Fibroblast of upper back skin (primary cell): ENCODE results near the gene ATAD2B.
A peak's percentile ranks its signal among the peaks of the same experiment; 100 is the strongest.

Experiments used
- DNase-seq: peaks from one replicate; pipeline ENCODE4 v3.0.0-alpha.2; 2013

The ATAD2B gene

DNA sequence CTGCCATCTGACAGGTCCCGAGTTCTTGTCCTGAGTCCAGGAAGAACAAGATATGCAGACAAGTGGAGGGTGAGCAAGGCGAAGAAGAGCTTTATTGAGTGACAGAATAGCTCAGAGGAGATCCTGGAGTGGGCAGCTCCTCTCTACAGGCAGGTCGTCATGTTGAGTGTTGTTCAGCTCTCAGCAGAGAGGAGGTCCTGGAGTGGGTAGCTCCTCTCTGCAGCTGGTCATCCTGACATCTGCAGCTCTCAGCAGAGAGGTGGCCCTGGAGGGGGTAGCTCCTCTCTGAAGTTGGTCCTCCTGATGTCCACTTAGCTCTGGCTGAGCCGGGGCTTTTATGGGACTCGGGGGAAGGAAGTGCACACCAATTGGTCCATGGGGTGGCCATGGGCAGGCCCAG lies 90.4 kb downstream of the ATAD2B start:
- DNase-seq = no peak

DNA sequence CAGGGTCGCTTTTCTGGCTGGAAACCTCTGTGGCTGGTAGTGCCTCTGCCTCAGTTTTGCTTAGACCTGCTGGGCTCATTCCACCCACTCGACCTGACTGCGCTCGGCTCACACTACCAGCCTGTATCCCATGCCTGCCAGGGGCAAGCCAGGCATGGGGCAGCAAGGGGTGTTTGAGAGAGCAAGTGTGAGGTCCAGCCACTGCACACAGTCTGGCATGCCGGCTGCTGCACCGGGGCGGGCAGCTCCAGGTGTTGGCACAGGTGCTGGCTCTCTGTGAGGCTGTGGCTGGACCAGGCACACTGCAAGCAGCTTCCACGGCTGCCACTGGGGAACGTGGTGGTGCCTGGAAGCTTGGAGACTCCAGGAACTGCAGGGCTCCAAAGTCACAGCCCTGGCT lies 90.9 kb downstream of the ATAD2B start:
- DNase-seq = no peak

DNA sequence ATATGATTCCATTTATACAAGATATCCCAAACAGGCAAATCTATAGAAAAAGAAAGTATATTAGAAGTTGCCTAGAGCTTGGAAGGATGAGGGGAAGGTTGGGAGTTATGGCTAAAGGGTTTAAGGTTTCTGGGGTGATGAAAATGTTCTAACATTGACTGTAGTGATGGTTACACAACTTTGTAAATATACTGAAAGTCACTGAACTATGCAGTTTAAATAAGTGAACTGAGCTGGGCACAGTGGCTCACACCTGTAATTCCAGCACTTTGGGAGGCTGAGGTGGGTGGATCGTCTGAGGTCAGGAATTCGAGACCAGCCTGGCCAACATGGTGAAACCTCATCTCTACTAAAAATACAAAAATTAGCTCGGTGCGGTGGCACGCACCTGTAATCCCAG lies 91.5 kb downstream of the ATAD2B start:
- no peak for DNase-seq

DNA sequence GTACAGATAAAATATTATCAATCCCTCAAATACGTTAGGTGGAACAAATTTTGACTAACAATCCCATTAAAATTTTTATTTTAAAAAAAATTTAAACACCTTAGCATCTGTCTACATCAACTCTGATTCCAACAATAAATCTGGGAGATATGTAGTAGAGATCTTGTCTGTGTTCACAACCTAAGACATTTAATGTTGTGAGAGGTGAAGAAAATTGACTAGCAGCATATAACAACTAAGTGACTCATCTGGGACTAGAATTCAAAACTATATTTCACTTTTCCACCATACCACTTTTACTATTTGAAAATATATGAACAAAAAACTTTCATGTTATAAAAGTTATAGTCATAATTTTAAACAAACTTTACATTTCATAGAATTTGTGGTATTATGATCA lies 97.9 kb downstream of the ATAD2B start:
- DNase-seq = no peak

DNA sequence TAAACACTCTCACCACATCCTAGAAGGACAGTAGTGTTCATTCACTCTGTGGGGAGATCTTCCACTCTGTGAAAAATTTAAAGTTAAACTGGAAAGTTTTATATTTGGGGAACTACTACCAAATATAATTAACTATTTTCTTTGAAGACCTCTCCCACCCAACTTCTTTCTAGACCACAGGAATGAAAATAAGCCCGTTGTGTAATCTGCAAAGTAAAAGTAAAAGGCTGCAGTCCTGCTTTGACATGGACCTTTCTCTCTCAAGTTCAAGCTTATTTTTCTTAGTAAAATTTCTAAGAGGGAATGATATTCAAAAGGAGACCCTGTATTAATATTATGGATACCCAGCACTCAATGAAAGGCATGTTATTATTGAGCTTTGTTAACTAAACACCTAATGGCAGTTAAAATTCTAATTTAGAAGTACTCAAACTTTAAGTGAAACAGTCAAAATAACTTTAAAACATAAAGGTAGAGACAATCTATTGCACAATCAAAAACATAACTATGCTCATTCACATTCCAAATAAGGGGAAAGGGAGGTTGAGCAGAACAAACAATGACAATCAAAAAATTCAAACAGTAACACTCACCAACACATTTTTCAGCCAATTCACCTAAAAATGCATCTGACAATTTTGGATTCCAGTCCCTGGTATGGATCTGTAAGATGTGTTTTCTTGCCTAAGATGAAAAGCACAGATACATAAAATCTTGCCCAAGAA lies 98.5 kb downstream of the ATAD2B start:
- DNase-seq = no peak

DNA sequence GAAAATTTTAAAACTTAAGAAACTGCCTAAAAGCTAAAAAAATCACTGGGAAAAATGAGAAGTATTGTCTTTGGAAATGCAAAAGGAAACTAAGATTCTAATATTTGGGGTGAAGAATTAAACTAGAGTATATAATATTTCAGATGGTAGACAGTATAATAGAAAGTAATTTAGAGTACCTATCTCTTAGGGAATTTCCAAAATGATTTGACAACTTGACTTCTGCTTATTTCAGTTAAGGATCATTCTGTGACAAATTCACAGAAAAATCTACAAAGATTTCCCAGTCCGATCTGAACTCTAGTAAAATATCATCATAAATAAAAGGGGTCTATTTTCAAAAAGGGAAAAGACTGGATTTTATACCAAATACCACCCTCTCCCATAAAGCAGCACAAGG lies 99.6 kb downstream of the ATAD2B start:
- DNase-seq = no peak

DNA sequence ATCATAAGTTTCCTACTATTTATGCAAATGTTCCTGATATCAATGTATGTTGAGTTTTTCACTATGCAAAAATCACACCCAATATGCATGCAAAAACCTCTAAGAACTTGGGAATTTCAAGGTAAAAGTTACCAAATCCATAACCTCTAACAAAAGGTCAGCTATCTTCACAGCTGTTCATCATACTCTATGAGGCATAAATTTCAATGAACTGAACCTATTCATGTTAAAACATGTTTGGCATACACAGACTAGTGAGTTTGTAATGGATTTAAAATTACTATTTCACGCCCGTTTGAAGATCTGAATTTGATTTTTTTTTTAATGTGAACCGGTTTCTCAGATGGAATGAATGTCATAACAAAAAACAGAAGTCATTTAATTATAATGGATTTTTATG lies 100.2 kb downstream of the ATAD2B start:
- DNase-seq = no peak

DNA sequence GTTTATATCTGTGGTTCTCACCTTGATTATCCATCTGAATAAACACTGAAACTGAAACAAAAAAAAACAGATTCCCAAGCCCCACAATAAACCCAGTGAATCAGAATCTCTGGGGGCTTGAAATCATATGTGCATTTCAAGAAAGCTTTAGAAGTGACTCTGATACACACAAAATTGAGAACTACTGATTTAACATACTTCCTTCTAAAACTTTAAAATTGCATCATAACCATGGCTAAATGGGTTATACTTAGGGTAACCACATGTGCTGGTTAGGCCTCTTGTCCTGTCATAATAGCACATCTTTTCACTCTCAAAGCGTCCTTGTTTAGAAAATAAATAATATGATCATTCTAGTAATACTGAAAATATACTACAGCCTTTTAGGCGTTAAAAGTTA lies 100.9 kb downstream of the ATAD2B start:
- DNase-seq = no peak

DNA sequence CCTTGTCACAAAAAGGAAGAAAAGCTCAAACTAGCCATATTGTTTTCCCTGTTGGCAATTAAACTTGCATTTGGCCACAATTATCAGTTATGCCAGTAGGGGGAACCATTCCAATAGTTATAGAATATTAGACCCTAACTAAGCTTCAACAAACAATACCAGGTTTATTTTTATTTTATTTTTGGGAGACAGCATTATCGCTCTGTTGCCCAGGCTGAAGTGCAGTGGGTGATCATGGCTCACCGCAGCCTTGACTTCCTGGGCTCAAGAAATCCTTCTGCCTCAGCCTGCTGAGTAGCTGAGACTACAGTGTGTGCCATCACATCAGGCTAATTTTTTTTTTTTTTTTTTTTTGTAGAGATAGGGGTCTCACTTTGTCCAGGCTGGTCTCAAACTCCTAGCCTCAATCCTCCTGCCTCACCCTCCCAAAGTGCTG lies 102.1 kb downstream of the ATAD2B start:
- DNase-seq = peak; percentile 51

DNA sequence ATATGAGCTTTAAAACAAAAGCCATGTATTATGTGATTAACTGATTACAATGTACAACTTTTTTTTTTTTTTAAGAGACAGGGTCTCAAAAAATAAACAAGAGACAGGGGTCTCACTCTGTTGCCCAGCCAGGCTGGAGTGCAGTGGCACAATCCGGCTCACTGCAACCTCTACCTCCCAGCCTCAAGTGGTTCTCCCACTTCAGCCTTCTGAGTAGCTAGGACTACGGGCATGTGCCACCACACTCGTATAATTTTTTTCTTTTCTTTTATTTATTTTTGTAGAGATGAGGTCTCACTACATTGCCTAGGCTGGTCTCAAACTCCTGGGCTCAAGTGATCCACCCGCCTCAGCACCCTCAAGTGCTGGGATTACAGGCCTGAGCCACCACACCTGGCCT lies 103.1 kb downstream of the ATAD2B start:
- DNase-seq = no peak

DNA sequence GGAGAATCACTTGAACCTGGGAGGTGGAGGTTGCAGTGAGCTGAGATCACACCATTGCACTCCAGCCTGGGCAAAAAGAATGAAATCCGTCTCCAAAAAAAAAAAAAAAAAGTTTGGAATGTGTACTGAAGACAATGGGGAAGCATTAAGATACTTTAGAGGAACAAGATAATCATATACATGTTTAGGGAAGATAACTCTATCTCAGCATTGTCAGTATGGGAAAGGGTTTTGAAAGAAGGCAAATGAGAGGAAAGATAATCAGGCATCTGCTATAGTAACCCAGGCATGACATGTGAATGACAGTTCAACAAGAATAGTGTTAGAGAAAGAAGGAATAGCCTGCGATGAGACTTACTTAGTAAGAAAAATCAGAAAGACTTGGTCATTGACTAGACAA lies 112.0 kb downstream of the ATAD2B start:
- DNase-seq = no peak

DNA sequence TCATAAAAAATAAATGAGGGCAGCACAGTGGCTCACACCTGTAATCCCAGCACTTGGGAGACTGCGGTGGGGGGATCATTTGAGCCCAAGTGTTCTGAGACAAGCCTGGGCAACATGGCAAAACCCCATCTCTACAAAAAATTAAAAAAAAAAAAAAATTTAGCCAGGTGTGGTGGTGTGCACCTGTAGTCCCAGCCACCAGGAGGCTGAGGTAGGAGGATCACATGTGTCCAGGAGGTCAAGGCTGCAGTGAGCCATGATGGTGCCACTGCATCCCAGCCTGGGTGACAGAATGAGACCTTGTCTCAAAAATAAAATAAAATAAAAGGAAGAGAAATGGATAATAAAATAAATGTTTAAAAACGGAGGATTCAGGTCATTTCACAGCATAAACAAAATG lies 113.5 kb downstream of the ATAD2B start:
- DNase-seq = no peak

DNA sequence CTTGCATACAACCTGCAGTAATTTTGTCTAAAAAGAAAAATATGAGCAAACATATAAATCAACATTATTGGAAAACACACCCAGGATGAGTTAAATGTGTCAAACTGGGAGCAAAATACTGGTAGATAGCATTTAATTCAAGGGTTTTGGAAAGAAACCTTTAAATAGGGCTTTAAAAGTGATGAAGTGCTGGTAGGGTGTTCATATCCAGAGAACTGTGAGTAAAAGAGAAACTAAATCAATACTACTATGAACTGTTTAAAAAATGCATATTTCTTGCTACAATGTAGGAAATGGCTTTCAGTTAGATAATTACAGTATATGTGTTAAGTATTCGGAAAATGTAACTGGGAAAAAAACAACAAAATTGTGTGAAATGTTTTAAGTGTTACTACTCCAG lies 117.8 kb downstream of the ATAD2B start:
- no peak for DNase-seq

DNA sequence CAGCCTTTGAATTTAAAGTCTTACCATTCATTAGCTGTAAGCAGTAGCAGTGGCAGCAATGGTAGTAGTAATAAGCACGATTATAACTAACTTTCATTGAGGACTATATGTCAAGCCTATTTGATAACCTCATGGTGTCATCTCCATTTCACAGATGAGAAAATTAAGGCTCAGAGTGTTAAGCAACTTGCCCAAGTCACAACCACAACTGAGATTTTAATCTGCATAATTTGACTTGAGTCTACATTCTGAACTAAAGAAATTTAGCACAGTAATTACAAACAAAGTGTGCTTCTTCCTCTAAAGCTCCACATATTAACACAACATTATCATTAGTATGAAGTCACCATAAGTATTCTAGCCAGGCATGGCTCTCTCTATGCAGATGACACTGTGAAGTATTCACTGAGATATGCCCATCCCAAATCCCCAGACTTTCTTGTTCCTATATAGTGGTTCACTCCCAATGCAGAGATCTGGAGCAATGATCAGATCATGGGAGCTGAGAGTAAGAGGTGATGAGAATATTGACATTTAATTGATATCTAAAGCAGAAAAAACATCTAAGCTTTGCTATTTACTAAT lies 120.2 kb downstream of the ATAD2B start:
- DNase-seq = no peak

DNA sequence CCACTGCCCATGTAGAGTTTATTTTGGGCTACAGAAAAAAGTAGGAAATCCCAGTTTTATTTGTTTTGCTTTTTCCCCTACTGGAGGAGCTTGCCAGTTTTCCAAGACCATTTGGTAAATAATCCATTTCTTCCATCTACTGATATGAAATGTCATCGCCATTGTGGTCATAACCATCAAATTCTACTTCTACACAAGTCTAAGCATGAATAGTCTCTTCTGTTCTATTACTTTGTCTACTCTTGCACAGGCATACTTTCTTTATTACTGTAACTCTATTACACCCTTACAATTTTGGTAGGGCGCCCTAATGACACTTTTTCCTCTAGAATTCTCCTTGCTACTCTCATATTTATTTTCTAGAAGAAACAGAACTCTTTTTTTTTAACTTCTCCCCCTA lies 120.7 kb downstream of the ATAD2B start:
- DNase-seq = no peak

DNA sequence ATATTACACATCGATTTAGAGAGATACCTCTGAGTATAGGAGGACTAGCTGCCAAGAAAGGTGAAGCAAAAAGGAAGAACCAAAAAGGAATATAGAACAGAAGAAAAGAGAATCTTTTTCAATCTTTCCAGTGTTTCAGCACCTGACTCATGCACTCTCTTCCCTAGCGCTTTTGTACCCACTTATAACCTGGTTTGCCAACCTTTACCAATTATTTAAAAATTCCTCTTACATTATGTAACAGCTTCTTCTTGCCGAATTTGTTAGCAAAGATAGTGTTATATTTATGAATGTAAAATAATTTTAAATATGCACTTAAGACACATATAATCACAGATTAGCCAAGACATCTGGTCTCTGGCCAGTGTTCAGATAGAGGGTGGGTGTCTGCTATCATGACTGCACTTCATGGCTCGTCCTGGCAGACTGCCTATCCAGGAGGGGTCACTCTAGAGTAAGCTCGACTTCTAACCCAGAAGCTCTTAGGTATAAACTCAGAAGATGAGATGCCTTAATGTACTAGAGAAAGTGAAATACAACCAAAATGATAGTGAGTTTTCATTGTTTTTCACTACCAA lies 122.9 kb downstream of the ATAD2B start:
- DNase-seq = peak; percentile 58

DNA sequence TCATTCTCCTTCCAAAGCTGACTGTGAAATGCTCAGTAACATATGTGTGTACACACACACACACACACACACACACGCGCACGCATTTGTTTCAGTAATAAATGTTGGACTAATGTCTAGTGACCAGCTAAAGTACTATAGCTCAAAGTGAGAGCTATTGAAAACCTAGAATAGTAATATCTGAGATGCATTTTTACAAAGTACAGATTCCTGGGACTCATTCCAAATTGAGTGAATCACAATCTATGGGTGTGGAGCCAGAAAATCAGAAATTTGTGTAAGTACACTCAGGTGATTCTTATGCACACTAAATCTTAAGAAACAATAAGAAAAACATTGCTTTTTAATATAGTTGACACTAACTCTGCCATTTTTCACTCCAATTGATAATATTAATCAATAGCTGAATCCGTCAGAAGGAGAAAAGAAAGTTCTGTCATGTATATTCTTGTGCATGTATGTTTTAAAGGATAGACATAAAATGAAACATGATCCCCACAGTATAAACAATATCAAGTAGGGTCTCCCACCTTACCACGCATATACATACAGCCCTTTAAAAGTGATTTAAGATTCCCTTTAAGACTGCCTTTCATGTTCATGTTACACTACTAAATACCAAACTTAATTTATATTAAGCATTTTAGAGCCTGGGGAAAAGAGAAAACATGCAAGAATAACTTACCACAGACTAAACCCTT lies 123.5 kb downstream of the ATAD2B start:
- DNase-seq = peak; percentile 81

DNA sequence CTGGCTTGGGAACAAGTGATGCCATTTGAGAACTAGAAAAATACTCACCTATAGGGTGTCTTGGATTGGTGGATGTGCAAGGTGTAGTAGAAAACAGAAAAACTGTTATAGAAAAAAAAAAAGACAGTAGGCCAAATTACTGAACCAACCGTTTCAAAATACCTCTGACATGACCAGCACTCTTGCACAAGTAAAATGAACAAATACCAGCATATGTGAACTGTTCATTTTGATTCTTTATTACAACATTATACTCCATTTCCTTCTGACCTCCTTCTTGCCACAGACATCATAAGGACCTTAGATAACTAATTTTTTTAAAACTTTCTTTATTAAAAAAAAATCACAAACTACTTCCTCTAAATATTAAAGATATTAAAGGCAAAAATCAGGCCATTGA lies 125.5 kb downstream of the ATAD2B start:
- peak; percentile 45 for DNase-seq

DNA sequence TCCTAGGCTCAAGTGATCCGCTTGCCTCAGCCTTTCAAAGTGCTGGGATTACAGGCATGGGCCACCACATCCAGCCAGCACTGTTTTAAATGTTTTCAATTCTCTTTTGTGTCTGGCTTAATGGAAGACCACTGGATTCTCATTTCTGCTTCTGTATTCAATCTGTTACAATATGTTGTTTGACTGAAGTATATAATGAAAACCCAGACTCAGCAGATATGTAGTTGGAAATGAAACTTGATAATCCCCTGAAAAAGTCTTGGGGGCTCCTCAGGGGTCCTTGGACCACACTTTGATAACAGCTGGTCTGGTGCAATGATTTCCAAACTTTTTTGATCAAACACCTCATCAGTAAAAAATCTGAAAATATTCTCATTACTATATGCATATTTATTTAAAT lies 132.7 kb downstream of the ATAD2B start:
- no peak for DNase-seq

DNA sequence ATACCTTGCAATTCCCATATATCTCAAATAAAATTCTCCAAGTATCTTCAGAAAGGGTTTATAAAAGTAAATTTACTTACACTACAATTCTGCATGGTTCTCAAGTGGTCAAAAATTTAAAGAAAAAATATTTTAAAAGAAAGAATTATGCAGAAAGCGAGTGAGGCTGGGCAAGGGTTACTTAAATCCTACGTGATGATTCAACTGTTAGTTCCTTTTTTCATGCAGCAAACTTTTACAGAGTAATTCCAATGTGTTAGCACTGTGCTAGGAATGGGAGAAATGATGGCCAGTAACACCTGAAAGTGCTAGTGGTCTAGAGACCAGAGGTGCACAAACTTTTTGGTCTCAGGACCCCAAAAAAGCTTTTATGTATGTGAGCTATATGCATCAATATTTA lies 133.4 kb downstream of the ATAD2B start:
- DNase-seq = no peak

DNA sequence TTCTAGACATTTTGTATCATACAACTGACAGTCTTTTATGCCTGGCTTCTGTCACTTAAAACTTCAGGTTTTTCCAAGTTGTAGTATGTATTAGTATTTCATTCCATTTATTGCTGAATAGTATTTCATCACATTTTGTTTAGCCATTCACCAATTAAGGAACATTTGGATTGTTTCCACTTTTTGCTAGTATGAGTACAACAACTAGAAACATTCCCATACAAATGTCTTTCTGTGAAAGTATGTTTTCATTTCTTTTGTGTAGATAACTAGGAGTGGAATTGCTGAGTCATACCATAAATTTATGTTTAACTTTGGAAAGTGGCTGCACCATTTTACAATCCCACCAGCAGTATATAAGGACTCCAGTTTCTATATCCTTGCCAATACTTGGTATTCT lies 135.9 kb downstream of the ATAD2B start:
- DNase-seq = peak; percentile 81

DNA sequence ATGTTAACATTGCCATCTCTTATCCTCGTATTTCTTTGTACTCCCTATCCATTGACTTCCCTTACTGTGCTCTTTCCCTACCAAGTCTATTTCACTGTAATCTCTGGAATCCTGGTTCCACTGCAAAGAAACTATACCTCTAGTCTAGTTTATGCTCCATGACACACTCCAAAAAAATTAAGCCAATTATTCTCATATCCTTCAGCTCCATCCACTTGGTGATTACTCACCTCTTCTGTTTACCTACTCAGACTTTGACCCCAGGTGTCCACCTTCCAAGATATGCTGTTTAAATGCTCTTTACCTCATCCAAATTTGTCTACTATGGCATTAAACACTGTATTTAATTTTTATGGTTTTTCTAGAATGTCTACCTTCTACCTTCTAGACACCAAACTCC lies 137.9 kb downstream of the ATAD2B start:
- DNase-seq = peak; percentile 9

DNA sequence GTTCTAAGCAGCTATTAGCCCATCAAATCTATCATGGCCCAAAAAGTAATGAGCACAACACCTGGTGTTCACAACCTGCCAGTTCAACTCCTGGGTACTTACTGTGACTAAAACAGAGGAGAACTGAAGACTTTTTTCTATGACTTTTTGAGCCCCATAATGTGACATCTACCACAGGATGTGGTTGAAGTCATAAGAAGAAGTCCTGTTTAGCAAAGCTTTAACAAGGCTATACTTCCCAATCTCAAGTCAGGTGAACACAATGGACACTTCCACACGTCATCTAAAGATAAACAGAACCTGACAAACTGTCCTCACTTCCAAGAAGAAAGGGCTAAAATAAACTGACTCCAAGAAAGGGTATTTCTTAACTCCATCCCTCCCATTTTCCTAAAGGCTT lies 138.8 kb downstream of the ATAD2B start:
- no peak for DNase-seq

DNA sequence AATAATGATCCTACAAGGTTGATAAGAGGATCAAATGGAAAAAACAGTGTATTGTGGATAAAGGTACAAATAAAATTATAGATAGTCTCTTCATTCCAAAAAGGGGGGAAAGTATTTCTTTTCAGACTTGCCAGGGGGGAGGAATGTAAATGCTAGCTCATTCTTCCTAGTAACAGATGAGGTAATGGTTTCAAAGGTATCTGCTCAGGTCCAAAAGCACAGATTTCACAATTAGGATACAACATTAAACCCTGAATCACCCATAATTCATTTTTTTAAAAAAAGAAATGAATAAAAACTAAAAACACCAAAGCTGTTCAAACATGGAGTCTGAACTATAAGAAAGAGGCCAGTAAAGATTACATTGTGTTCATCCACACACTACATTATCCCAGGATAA lies 142.0 kb downstream of the ATAD2B start:
- no peak for DNase-seq
